Activated T-cell treated with anti-CD3 and anti-CD28 coated beads, Interleukin-2, amount 50 U/mL, for 48 hours (primary cell): ENCODE results near the gene LEAP2.
"Not testable (repeated sequence)": the region's sequence is repeated elsewhere in the genome, so short reads cannot be mapped to it uniquely, and the experiment has no call there.

Experiments used
- DNase-seq, 2 experiments: peaks; one replicate each; pipeline ENCODE4 v3.0.0-alpha.2; 2020

Gene LEAP2

DNA sequence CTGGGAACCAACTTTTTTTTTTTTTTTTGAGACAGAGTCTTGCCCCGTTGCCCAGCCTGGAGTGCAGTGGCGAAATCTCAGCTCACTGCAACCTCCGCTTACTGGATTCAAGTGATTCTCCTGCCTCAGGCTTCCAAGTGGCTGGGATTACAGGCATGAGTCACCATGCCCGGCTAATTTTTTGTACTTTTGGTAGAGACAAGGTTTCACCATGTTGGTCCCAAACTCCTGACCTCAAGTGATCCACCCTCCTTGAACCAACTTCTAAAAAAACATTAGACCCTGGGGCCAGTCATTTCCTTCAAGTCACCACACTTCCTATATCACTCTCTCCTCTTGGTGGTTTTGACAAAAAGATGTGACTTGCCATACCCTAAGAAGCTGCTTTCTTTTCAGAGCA lies 32.2 kb upstream of the LEAP2 start:
- DNase-seq: no peak

DNA sequence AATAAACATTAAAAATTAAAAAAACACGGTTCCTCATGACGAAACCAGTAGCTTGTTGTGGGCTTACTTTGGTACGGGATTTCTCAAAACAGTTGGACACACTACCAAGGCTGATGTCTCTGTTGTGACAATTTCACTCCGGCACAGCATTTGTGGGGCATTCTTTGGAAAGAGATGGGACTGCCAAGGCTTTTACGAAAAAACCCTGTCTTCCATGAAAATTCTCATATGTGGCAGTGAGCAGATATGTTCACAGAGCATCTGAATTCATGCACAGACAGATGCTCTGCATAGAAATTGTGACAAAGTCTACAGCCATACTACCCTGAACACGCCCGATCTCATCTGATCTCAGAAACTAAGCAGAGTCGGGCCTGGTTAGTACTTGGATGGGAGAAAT lies 25.2 kb upstream of the LEAP2 start:
- DNase-seq: no peak

DNA sequence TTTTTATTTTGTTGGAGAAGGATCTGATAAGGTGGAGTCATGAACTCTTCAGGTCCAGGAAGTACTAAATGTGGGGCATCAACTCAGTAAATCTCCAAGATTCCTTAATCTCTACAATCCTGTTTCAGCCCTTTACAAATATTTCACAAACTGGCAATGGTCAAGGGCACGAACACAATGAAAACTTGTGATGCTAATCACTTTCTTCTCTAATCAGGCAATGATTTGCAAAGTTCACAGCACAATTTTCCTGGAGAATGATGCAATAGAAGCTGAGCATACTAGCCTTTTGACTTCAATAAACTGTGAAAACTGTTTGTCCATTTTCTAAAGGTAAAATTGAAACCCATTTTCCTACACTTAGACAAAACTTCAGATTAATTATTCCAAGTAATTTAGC lies 24.1 kb upstream of the LEAP2 start:
- no peak for DNase-seq

DNA sequence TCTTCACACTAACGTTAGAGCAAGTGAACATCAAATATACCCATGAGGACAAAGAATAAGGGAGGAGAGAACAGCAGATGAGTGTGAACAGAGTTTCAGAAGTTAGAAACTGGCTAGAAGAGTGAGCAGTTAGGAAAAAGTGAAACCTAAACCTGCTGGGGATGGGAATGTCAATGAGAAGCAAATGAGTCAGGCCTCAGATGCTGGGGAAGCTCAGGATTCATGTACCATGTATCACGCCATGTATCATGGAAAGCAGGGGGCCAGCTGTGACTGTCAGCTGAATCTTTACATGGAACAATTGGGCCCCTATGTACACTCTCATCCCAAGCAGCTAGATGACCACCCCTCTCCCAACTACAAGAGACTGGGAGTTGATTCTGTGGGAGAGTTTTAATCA lies 23.4 kb upstream of the LEAP2 start:
- no peak for DNase-seq

DNA sequence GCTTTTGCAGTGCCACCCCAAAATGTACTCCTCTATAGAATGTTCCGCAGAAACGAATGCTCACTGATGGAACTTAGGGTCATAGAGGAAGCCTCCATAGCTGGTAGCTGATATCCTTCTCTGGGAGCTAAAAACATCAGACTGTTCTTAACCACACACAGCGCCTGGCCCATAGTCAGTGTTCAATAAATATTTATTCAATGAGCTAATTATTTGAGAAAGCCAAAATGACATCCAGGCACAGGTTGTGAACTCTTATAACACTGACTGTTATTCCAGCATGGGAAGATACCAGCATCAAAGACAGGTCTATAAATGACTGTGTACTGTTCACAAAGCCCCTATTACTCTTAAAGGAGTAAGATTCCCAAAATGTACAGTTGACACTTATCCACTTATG lies 20.1 kb upstream of the LEAP2 start:
- no peak for DNase-seq

DNA sequence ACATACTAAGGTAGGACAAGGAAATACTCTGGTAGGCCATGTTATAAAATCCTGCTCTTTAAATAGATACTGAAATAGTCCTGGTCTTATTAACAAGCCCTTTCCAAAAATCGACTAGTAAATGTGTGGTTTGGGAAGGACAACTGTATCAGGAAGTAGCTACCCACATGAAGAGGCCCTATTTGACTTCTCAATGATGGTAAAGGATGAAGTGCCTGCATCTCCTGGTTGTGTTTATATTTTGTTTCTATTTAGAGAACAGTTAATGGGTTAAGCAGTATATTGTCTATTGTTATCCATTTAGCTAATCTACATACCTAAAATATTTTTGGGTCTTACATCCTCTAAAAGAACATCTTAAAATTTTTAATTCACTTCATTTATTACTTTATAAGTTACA lies 19.7 kb upstream of the LEAP2 start:
- DNase-seq: no peak

DNA sequence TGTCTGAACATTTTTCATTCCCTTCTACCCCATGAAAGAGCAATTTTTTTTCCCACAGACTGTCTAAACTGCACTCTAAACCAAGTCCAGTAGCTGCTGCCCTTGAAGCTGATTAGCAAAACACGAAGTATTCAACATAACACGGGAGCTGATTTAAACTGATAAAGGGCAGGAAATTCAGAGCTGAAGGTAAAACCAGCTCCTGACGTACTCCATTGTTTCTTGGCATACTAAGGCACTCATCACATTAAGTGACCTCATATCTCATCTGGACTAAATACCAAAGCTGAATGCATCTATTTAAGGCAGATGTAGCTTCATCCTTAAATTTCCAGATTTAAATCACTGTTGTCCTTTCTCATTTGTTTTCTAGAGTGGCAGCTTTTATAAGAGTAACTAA lies 19.2 kb upstream of the LEAP2 start:
- no peak for DNase-seq

DNA sequence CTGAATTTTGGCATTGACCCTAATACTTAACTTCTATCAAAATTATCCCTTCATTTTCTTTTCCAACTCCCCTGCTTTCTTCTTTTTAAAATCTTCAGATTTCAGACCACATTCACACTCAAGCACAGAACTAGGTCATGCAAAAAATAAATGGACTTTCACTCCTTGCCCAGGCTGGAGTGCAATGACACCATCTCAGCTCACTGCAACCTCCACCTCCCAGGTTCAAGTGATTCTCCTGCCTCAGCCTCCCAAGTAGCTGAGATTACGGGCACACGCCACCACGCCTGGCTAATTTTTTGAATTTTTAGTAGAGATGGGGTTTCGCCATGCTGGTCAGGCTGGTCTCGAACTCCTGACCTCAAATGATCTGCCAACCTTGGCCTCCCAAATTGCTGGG lies 18.5 kb upstream of the LEAP2 start:
- not testable (repeated sequence) for DNase-seq

DNA sequence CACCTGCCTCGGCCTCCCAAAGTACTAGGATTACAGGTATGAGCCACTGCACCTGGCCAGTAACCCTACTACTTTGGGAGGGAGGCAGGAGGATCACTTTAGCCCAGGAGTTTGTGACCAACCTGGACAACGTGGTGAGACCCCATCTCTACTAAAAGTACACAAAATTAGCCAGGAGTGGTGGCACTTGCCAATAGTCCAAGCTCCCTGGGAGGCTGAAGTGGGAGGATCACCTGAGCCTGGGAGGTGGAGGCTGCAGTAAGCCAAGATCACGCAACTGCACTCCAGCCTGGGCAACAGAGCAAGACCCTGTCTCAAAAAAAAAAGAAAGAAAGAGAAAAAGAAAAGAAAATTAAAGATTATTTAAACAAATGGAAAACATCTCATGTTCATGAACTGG lies 17.5 kb upstream of the LEAP2 start:
- DNase-seq: no peak

DNA sequence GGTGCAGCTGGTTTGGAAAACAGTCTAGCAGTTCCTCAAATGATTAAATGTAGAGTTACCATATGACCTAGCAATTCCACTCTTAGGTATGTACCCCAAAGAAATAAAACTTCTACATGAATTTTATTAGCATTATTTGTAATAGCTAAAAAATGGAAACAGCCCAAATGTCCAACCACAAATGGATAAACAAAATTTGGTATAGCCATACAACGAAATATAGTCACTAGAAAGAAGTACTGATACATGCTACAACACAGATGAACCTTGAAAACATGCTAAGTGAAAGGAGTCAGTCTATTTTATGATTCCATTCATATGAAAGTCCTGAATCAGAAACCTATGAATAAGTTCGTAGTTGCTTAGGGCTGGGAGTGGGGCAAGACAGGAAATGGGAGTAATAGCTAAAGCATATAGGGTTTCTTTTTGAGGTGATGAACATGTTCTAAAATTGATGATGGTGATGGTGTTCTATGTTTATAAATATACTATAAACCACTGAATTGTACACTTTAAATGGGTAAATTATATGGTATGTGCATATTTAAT lies 13.5 kb upstream of the LEAP2 start:
- DNase-seq: no peak

DNA sequence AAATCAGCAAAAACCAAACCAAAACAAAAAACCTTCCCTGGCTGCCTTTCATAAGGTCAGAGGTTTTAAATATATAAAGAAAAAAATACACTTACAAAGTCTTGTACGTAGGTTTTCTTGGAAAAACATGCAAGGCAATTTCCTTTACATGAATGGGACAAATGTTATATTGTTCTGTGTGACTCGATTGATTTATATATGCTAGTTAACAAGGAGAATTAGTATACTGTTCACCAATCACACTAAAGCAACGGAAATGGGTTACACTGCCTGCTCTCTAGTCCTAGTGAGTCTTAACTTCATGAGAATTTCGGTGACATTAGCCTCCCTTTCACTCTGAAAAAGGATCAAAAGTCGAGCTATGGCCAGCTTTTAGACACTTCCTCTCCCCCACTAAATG lies 12.7 kb upstream of the LEAP2 start:
- DNase-seq: no peak

DNA sequence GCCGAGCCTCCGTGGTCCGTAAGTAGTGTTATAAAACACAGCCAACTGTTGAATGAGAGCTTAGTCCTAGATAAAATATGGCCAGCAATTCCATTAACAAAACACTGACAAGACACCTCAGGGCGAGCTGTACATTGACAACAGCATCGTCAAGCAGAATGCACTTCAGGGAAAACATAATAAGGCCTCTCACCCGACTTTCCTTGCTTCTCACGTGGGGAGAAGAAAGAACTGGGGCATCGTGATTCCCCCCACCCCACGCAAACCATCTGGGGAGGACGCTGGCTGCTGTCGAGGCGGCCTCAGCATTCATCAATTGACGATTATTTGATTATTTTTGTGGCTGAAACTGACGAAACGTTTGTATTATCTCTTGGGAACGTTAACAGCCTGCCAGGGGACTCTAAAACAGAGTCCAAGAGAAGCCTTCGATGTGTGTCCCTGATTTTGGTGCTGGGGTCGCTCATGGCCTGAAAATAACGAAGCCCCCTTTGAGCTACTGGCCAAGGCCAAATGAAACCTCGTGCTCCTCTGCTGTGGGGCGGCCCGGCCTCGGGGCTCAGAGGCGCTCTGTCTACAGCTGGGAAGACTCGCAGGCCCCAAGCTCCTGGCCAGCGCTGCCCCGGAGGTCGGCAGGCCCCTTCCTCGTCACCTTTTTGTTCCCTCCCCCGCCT lies 7.7 kb upstream of the LEAP2 start:
- no peak for DNase-seq

DNA sequence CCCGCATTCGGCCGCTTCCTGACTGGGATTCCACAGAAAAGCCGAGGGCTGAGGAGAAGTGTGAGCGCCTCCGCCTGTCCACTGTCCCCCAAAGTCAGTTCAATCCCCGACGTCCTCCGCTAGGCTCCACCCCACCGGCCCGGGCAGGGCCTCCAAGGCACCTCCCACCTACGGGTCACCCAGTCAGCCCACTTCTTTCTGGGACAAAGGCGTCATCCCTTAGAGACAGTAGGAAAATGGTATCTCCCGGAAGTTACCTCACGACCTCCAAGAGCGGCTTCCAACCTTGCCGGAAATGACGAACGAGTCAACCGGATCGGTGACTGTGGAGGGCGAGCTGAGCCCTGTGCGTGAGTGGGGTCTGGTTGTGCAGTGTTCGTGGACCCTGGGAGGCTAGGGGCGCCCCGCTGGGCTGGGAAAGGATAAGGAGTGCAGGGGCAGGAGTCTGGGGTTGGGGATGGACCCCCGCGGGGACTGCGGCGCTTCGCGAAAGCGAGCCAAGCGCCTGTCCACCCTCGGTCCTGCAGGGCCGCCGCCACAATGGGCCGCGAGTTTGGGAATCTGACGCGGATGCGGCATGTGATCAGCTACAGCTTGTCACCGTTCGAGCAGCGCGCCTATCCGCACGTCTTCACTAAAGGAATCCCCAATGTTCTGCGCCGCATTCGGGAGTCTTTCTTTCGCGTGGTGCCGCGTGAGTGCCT lies 7.0 kb upstream of the LEAP2 start, which contains the start of the genes GDF9 and UQCRQ:
Gene GDF9, minus strand, starts transcription at position 128 of the 704 bp plus-strand sequence. CDS start 1,936 bp downstream, outside the sequence.
Gene UQCRQ, plus strand, starts transcription at position 301 of the 704 bp plus-strand sequence. Its CDS starts 240 bp downstream, at position 541.
- peak; percentile 92 for DNase-seq

DNA sequence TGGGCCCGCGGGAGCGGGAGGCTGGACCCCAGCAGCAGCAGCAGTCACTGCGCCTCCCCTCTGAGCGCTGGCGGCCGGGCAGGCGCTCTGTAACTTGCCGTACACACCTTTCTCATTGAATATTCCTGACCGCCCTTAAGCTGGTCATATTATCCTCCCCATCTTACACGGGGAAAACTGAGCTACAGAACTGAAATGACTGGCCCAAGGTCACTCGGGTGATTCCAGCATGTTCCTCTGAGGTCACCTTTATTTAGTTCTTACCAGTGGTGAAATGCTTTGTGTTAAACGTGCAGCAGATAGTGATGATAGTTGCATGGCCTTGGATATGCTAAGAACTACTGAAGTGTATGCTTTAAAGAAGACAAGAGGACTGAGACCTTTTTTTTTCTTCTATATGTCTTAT lies 6.4 kb upstream of the LEAP2 start:
- no peak for DNase-seq

DNA sequence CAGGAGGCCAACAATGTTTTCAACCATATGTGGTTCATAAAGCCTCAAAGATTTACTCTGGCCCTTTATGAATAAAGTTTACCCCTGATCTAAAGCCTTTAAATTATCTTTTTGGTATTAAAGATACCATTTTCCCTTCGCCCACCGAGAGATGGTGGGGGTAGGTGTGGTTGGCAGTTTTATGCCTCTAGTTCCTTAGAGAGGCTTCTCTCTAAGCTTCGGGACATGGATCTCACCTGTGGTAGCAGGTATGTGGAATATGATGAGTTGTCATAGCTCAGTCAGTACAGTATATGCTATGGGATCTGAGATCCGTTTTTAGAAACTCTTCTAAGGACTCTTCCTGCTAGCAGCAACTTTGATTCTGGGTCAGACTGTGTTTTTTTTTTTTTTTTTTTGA lies 4.7 kb upstream of the LEAP2 start:
- no peak for DNase-seq

DNA sequence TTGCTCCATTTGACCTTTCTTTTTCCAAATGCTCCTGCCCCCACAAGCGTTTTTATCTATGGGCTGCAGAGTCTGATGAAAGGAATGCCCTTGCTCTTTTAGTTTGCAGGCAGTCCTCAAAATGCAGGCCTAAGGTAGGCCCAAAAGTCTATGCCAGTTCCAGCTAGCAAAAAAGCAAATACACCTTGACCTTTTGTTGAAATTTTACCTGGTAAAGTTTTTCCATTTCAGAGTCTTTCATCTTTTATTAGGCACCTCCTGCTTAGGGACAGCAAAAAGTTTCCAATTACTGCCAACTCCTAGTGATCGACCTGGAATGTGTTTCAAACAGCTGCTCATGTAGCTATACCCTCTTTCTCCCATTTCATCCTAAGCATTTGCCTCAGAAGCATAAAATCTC lies 2.7 kb upstream of the LEAP2 start:
- DNase-seq: no peak

DNA sequence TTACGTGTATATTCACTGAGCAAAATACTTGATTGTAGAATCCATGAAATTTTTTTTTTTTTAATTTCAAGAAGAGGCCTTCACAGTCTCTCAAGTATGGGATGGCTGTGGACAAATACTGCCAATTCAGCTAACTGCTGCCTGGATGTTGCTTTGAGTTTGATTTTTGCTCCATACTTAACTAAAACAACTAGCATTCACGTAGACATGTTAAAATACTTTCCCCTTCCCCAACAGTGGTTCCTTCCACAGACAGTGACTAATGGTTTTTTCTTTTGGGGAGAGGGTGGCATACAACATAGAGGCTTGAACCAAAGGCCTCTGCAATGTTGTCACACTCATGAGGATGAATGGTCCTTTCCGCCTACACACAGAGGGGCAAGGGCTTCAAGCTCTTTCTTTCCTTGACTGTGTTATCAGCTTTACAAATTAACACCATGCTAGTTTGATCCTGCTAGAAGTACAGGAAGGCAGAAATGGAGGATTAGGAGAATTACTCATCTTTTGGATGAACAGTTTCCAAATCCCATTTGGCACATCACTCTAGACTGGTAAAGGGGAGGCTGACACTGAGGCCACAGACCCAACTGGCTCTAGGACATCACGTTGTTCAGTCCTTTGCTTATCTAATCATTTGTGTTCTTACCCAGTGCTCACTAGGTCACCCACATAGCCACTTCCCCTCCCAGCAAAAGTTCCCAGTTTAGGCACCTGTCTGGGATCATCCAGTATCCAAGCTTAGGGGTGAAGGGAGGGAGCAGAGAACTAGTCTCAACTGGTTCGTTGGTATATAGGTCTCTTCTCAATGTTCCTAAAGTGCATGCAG lies 1.8 kb upstream of the LEAP2 start:
- DNase-seq: no peak

DNA sequence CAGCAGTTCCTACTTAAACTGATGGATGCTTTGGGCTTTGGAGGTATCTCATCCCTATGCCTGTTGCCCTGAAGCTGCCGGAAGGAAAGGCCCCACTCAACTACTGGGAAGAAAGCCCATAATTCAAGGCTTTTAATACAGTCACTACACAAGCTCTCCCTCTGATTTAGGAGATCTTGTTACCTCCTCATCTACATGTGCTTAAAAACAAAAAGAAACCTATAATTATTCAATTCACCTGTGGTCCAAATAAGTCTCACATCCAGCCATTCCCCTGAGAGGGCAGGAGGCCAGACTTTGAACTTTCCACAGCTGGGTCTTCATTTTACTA lies 715 bp upstream of the LEAP2 start:
- DNase-seq: no peak

DNA sequence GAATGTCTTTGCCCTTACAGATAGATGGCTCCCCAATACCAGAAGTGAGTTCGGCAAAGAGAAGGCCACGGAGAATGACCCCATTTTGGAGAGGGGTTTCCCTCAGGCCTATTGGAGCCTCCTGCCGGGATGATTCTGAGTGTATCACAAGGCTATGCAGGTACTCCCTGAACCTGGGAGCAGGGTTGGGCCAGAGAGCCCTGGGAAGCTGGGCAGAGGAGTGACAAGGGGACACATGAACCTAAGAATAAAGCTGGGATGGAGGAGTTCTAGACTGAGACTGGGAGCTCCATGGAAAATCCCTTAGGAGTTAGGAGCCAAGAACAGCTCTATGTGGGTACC lies 433 bp downstream of the LEAP2 start:
- DNase-seq: no peak

DNA sequence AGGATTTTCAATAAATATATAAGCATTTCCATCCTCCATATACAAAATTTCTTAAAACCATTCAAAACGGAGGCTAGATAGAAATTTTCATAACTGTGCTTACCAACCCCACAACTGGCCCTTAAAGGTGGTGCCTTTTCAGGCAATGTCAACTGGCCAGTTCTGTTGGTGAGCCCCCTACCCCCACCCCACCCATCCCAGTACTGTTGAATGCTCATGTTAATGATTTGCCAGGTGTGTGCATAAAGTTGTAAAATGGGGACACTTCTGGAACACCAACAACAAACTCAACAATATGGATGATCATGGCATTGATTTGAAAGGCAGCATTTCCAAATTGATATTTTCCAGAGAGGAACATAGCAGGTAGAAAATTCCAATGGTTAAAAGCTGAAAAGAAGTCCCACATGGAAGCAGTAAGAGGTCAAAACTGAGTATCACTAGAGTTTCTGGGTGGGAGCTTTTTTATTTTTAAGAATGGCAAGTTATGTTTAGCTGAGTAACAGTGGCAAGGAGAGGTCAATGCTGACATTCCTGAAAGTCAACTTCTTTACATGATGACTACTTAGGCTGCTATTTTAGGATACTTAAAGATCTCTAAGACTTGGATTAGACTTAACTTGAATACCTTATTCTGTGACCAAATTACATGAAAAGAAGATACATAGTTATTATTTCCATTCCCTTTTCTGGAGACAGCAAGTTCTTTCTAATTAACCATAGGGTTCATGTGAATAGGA lies 2.7 kb downstream of the LEAP2 start:
- no peak for DNase-seq

DNA sequence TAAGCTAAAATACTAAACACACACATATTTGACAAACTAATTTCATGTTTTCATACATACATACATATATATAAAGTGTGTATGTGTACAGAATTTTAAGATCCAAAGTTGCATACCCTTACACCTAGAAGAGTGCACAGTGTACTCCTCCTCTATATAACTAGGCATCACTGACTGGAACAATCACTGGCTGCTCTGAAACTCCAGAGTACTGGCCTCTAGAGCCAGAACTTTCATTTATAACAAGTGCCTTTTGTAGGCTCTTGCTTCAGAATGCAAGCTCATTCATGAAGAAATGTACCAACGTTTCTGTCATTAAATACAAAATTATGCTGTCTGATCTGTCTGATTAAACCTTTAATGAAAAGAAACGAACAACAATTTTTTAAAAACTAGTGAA lies 4.0 kb downstream of the LEAP2 start:
- DNase-seq: no peak

DNA sequence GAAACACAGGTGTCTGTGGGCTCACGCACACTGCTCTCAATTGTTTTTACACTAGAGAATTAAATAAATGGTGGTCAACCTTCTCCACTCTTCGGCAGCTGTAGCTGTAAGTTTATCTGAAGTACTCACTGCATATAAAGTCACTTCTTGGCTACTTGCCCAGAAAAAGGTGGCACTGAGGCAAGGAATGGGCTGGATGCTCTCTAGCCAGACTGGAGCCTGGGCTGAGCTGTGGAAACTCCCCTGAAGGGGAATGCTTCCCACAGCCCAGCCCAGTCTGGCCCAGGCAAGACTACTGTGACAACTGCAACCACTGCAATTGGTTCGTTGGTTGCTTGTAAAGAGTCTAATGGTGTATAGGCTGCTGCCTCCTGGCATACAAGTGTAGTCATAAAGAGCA lies 4.5 kb downstream of the LEAP2 start:
- DNase-seq: no peak

DNA sequence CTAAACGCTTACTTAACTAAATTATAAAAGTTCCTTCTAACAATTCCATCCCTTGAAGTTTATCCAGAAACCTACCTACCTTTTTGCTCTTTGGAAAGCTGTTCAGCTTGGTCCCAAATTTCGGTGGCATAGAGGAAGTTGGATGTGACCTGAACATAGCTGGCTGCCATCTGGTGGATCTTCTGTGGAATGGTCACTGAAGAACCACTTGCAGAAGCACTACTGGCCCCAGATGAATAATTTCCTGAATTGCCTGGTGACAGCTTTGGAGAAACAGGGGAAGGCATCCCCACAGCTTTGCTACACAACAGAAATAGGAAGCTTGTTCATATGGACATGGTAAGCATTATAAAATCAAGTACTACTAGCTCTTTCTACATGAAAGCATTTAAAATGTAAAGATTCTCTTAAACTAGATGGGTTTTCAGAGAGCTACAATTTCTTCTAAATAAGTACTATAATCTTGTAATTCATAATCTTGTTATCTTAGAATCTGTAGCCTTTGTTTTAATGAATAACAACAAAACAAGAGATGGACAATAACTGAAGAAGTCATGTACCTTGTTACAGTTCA lies 9.9 kb downstream of the LEAP2 start:
- DNase-seq: no peak
